HepG2 (cell line): ENCODE measurements around the gene KCTD15. TPM values are rescaled to one million over a fixed set of nuclear protein-coding genes. Genes with fewer than 3 reads are reported as not detected.
A peak's percentile ranks its signal among the peaks of the same experiment; 100 is the strongest.

ENCODE experiments used
- ATAC-seq: fragments of 200-7000 bp; cut with Tn5 transposase; 3 replicates; pipeline ENCODE4 v1.9.1; 2020; ENCODE audit warnings: mild to moderate bottlenecking, moderate library complexity
- BruUV-seq: library from RNA; stranded (reverse); fragments of 400-500 nt; replicated peaks from 2 replicates; lab custom pipeline; 2021; lab: Mats Ljungman, UMichigan
- CTCF ChIA-PET: fragments of 300-600 bp; formaldehyde crosslinking; extraction: SDS; loops from one replicate; lab custom pipeline; 2021; ENCODE audit warnings: low total read pairs, inconsistent platforms, low intra/inter-chr PET ratio; lab: Yijun Ruan, JAX
- POLR2A ChIA-PET: fragments of 350-600 bp; sonication (Branson Sonifier 250); formaldehyde crosslinking; loops from one replicate; lab custom pipeline; 2020; ENCODE audit warnings: antibody characterized with exemption, inconsistent platforms; lab: Yijun Ruan, JAX
- DNase-seq: peaks from one replicate; pipeline ENCODE4 v3.0.0-alpha.2; 2015; ENCODE audit warnings: low spot score
- FAIRE-seq: peaks from 3 replicates; lab custom pipeline; 2011; peaks lifted over from hg19 to GRCh38; lab: Jason Lieb, UNC
- H2AFZ ChIP-seq: one replicate; pipeline ENCODE4 v1.6.1; 2011; ENCODE audit warnings: low read length, inconsistent platforms
- H3K27ac ChIP-seq: fragments of 300-600 bp; 3 replicates; pipeline ENCODE4 v1.8.0; 2011; ENCODE audit warnings: mixed run types, mild to moderate bottlenecking, mixed read lengths, low read length, inconsistent platforms; ENCODE audit not compliant: insufficient read depth; ENCODE audit errors: extremely low read length
- H3K27me3 ChIP-seq, 2 experiments: fragments of 200-600 bp in 1 of 2; 2 replicates in 1 of 2; 3 replicates in 1 of 2; pipeline versions ENCODE4 v1.6.0 to v1.8.0; 2011; ENCODE audit warnings: low read length in 2 of 2, mild to moderate bottlenecking in 2 of 2, moderate library complexity in 2 of 2, inconsistent platforms in 1 of 2; ENCODE audit not compliant: insufficient read depth in 2 of 2, control insufficient read depth in 1 of 2
- H3K36me3 ChIP-seq, 2 experiments: fragments of 200-600 bp in 1 of 2; replicated peaks in 1 of 2; 2 replicates in 1 of 2; 3 replicates in 1 of 2; pipeline versions ENCODE4 v1.5.1 to v1.8.0; 2011; ENCODE audit warnings: low read length in 2 of 2, inconsistent platforms in 1 of 2; ENCODE audit not compliant: insufficient read depth in 2 of 2, control insufficient read depth in 1 of 2
- H3K4me1 ChIP-seq: 2 replicates; pipeline ENCODE4 v1.5.1; 2012; ENCODE audit warnings: low read length, inconsistent platforms; ENCODE audit not compliant: insufficient read depth
- H3K4me2 ChIP-seq: 2 replicates; pipeline ENCODE4 v1.6.0; 2011; ENCODE audit warnings: low read depth, low read length, inconsistent platforms
- H3K4me3 ChIP-seq, 3 experiments: fragments of 200-600 bp in 1 of 3; sonication (generic), shearing (Covaris generic) in 1 of 3; replicated peaks in 1 of 3; 2 replicates each; pipeline ENCODE4 v1.5.1; 2011 to 2016; ENCODE audit warnings: low read length in 3 of 3, inconsistent platforms in 2 of 3, low read depth in 2 of 3, mild to moderate bottlenecking in 2 of 3, control low read depth in 1 of 3, mixed read lengths in 1 of 3; ENCODE audit not compliant: insufficient read depth in 1 of 3
- H3K79me2 ChIP-seq: one replicate; pipeline ENCODE4 v1.6.1; 2011; ENCODE audit warnings: low read length, inconsistent platforms; ENCODE audit not compliant: insufficient read depth
- H3K9ac ChIP-seq: 2 replicates; pipeline ENCODE4 v1.6.0; 2011; ENCODE audit warnings: mild to moderate bottlenecking, low read depth, low read length, inconsistent platforms; ENCODE audit not compliant: insufficient read depth
- H3K9me3 ChIP-seq: 2 replicates; pipeline ENCODE4 v1.5.1; 2012; ENCODE audit warnings: mild to moderate bottlenecking, low read length
- H4K20me1 ChIP-seq: 2 replicates; pipeline ENCODE4 v1.6.0; 2011; ENCODE audit warnings: inconsistent platforms, mild to moderate bottlenecking, low read length, moderate library complexity; ENCODE audit not compliant: insufficient read depth
- PCBP2 ChIP-seq: fragments of 200-400 bp; formaldehyde crosslinking; optimal IDR thresholded peaks from 2 replicates; pipeline ENCODE3; 2018; ENCODE audit warnings: low read length, low read depth; ENCODE audit not compliant: poor library complexity, severe bottlenecking
- SIX1 ChIP-seq: sonication (generic); formaldehyde crosslinking; IDR thresholded peaks from 2 replicates; pipeline ENCODE4 v1.4.0; 2020; ENCODE audit warnings: missing genetic modification reagents, borderline replicate concordance
- ZBTB1 ChIP-seq: sonication (generic); formaldehyde crosslinking; IDR thresholded peaks from 2 replicates; pipeline ENCODE4 v1.4.0; 2020; ENCODE audit warnings: missing genetic modification reagents, borderline replicate concordance
- ZC3H13 ChIP-seq: sonication (generic); formaldehyde crosslinking; IDR thresholded peaks from 2 replicates; pipeline ENCODE4 v1.8.1; 2023; ENCODE audit warnings: mild to moderate bottlenecking, missing genetic modification reagents, moderate library complexity
- ZNF207 ChIP-seq: fragments of 450-650 bp; IDR thresholded peaks from 2 replicates; pipeline ENCODE4 v1.6.1; 2016; ENCODE audit warnings: antibody characterized with exemption, borderline replicate concordance
- ZNF761 ChIP-seq: sonication (generic); formaldehyde crosslinking; conservative IDR thresholded peaks from 2 replicates; pipeline ENCODE4 v1.4.0; 2020; ENCODE audit warnings: mild to moderate bottlenecking, missing genetic modification reagents
- ZNF781 ChIP-seq: sonication (generic); formaldehyde crosslinking; IDR thresholded peaks from 2 replicates; pipeline ENCODE4 v1.5.1; 2020; ENCODE audit warnings: borderline replicate concordance, mild to moderate bottlenecking, missing genetic modification reagents; ENCODE audit errors: not compliant biosample characterization
- WGBS: methylation state at CpG from one replicate; pipeline ENCODE4 v1.1.6; 2017; ENCODE audit warnings: low lambda C conversion rate; 5-methylcytosine and 5-hydroxymethylcytosine counted together
- in situ Hi-C: cut with HindIII; loops from 2 replicates; pipeline ENCODE4 v1.10.0; 2017; ENCODE audit warnings: low pct_unique_long_range_greater_than_20kb; ENCODE audit not compliant: extremely low pct_ligation_motif_present
- intact Hi-C: fragments of 100-400 bp; cut with micrococcal nuclease; formaldehyde crosslinking; loops from one replicate; pipeline ENCODE4 v1.10.0; 2022; ENCODE audit not compliant: unreplicated experiment
- polyA plus RNA-seq, 8 experiments: library from polyadenylated mRNA; depleted of rRNA in 3 of 8; stranded (reverse) in 7 of 8; unstranded in 1 of 8; fragments of >200 nt; fragmentation: Illumina TruSeq in 4 of 8; extraction: Trizol in 4 of 8; gene quantifications; 2 replicates each; pipeline versions ENCODE4 v1.2.1 to v1.2.3, GENCODE V29; 2011 to 2016; ENCODE audit warnings: low read depth in 4 of 8, missing spikeins in 1 of 8, mixed read lengths in 1 of 8; ENCODE audit not compliant: insufficient read depth in 1 of 8
- total RNA-seq, 5 experiments: library from RNA; depleted of rRNA; stranded (reverse); fragments of >200 nt; fragmentation: Illumina TruSeq; extraction: Trizol; gene quantifications; 2 replicates each; pipeline ENCODE4 v1.2.3, GENCODE V29; 2016; ENCODE audit warnings: low read depth in 1 of 5
- TF ChIP-seq, protein P1 (sequence below): sonication (generic); formaldehyde crosslinking; IDR thresholded peaks from 2 replicates; pipeline ENCODE4 v1.5.1; 2020; ENCODE audit warnings: mild to moderate bottlenecking, missing genetic modification reagents, moderate library complexity

KCTD15 gene
- total and polyA plus RNA-seq, 2 of the 13 experiments (the other 11 are each of a cell fraction or from before 2014, with no cell fraction given), result 13.2 to 16.7 TPM

DNA sequence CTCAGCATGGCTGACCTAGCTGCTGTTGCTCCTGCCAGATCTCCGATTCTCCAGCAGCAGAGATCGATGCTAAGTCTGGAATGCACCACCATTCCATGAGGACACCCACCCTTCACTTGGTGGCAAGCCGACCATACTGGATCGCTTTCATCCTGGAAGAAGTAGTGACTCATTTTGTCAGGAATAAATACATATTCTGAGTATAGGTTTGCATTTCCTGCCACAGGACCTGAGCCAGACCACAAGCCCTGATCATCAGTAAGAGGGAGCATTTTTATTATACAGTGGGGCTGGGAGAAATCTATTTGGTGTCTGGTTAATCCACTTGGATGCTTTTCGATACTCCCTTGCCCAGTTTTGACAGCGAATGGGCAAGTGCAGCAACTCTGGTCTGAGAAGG lies 10.9 kb upstream of the KCTD15 start:
- 25% methylated on average over 4 of the region's 6 CpGs for WGBS
- FAIRE-seq (no peak), DNase-seq (no peak)
- intact Hi-C loops, result no loop called here
- no peaks in the 10 kb centered on the region for H3K4me1 ChIP-seq
- no peak overlapping the region for H3K9ac ChIP-seq
- no peak overlapping the region for H2AFZ ChIP-seq
- POLR2A ChIA-PET, result no interaction called here
- no TSS peak for BruUV-seq
- in situ Hi-C loops, result no loop called here
- H3K27me3 ChIP-seq, result peaks cover 6 to 59% of the 10 kb centered on the region in 2 experiments; a peak in 4 of 5 replicates
- no peak overlapping the region for H3K4me3 ChIP-seq
- H3K36me3 ChIP-seq, result no peaks in the 10 kb centered on the region
- TF ChIP-seq ZNF781 (CRISPR knock-in tag) (no peak), SIX1 (CRISPR knock-in tag) (no peak), ZC3H13 (no peak), ZBTB1 (no peak)
- TF ChIP-seq, all 625 proteins: peak for 0
- no peak for ATAC-seq
- Histone ChIP-seq H3K4me2 (no peak overlapping the region), H4K20me1 (no peaks in the 10 kb centered on the region), H3K27ac (no peak overlapping the region), H3K79me2 (no peaks in the 10 kb centered on the region), H3K9me3 (no peaks in the 10 kb centered on the region)
- CTCF ChIA-PET, result no interaction called here

DNA sequence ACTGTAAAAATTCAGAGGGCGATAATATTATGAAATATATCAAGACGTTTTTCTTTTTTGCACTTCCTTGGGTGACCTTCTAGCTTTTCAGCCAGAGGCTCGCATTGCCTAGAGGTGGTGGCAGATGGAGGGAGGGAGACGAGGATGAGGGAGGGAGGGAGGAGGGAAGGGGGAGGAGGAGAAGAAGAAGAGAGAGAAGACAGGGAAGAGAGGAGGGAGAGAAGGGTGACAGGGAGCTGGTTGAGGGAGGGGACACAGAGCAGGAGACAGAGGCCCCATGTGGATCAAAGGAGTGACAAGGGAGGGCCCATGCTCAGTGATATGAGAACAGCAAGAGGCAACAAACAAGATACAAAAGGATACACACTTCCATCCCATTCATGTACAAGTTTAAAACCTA lies 8.0 kb upstream of the KCTD15 start:
- Histone ChIP-seq H3K79me2 (no peaks in the 10 kb centered on the region), H3K27me3 (peaks cover 5 to 55% of the 10 kb centered on the region in 2 experiments; a peak in 4 of 5 replicates), H3K4me3 (no peak overlapping the region), H3K4me1 (no peaks in the 10 kb centered on the region), H3K9ac (no peak overlapping the region), H3K4me2 (no peak overlapping the region), H2AFZ (no peak overlapping the region), H3K9me3 (no peaks in the 10 kb centered on the region), H3K36me3 (no peaks in the 10 kb centered on the region), H4K20me1 (no peaks in the 10 kb centered on the region), H3K27ac (no peak overlapping the region)
- in situ Hi-C loops, result no loop called here
- ATAC-seq, result no peak
- POLR2A ChIA-PET, result no interaction called here
- intact Hi-C loops, result no loop called here
- 10% methylated on average over 4 of the region's 4 CpGs for WGBS
- CTCF ChIA-PET, result no interaction called here
- TF ChIP-seq PCBP2, result peak; percentile 35
- TF ChIP-seq ZNF761, result no peak
- TF ChIP-seq, protein P1, sequence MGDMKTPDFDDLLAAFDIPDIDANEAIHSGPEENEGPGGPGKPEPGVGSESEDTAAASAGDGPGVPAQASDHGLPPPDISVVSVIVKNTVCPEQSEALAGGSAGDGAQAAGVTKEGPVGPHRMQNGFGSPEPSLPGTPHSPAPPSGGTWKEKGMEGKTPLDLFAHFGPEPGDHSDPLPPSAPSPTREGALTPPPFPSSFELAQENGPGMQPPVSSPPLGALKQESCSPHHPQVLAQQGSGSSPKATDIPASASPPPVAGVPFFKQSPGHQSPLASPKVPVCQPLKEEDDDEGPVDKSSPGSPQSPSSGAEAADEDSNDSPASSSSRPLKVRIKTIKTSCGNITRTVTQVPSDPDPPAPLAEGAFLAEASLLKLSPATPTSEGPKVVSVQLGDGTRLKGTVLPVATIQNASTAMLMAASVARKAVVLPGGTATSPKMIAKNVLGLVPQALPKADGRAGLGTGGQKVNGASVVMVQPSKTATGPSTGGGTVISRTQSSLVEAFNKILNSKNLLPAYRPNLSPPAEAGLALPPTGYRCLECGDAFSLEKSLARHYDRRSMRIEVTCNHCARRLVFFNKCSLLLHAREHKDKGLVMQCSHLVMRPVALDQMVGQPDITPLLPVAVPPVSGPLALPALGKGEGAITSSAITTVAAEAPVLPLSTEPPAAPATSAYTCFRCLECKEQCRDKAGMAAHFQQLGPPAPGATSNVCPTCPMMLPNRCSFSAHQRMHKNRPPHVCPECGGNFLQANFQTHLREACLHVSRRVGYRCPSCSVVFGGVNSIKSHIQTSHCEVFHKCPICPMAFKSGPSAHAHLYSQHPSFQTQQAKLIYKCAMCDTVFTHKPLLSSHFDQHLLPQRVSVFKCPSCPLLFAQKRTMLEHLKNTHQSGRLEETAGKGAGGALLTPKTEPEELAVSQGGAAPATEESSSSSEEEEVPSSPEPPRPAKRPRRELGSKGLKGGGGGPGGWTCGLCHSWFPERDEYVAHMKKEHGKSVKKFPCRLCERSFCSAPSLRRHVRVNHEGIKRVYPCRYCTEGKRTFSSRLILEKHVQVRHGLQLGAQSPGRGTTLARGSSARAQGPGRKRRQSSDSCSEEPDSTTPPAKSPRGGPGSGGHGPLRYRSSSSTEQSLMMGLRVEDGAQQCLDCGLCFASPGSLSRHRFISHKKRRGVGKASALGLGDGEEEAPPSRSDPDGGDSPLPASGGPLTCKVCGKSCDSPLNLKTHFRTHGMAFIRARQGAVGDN (CRISPR knock-in tag), result no peak
- no peak for TF ChIP-seq ZNF207
- FAIRE-seq, result no peak
- no TSS peak for BruUV-seq
- no peak for DNase-seq
